ENCODE measurements around the gene PARD3B. TPM values are rescaled to one million over a fixed set of nuclear protein-coding genes. Genes with fewer than 3 reads are reported as not detected.
"Not testable (repeated sequence)": the region's sequence is repeated elsewhere in the genome, so short reads cannot be mapped to it uniquely, and the experiment has no call there.

The PARD3B gene
- total RNA-seq, 1 donor from 2014 or later = 29.7 TPM

DNA sequence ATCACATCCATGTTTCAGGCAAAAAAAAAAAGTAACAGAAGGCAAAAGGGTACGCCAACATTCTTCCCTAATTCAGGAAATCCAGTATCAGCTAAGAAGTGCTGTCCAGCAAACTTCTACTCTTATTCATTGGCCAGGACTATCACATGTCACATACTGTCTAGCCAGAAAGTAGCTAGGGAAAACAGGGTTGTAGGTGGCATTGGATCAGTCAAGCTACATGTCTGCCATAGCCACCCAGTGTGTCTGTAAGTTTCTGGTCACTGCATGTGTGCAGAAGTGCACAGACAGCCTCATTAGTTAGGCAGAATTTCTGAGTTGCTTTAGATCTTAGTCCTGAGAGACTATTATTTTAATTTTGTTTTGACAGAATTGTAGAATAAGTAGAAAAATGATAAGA lies 671.7 kb downstream of the PARD3B start:
- Mint-ChIP-seq H3K9me3 (ENCODE audit: low read depth) (no peaks in the 10 kb centered on the region), H3K4me3 (ENCODE audit: low read depth) (no peak overlapping the region), H3K27me3 (no peaks in the 10 kb centered on the region), H3K36me3 (ENCODE audit: insufficient read depth) (no peaks in the 10 kb centered on the region), H3K4me1 (ENCODE audit: low read depth) (peaks cover 5% of the 10 kb centered on the region), H3K27ac (no peak overlapping the region)
- DNase-seq (ENCODE audit: low spot score, unreplicated experiment) = no peak
- no peak for TF ChIP-seq CTCF (IDR thresholded peaks at IDR 0.05; ENCODE audit: unreplicated experiment)

- no peak for TF ChIP-seq CTCF (IDR thresholded peaks at IDR 0.05; ENCODE audit: unreplicated experiment)
- Mint-ChIP-seq H3K27me3 (no peaks in the 10 kb centered on the region), H3K4me3 (ENCODE audit: low read depth) (no peak overlapping the region), H3K27ac (no peak overlapping the region), H3K4me1 (ENCODE audit: low read depth) (peaks cover 5% of the 10 kb centered on the region), H3K9me3 (ENCODE audit: low read depth) (no peaks in the 10 kb centered on the region), H3K36me3 (ENCODE audit: insufficient read depth) (no peaks in the 10 kb centered on the region)
- no peak for DNase-seq (ENCODE audit: low spot score, unreplicated experiment)
Observed at GRCh38 chr2:205218056-205218455, 672.8 kb downstream of the PARD3B start.

DNA sequence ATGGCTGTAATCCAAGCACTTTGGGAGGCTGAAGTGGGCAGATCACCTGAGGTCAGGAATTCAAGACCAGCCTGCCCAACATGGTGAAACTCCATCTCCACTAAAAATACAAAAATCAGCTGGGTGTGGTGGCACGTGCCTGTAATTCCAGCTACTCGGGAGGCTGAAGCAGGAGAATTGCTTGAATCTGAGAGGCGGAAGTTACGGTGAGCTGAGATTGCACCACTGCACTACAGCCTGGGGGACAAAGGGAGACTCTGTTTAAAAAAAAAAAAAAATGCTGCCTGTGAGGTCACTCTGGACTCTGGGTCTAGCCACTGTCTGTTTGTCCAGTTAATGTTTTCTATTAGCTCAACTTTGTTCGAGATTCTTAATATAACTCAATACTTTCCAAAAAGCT lies 673.5 kb downstream of the PARD3B start:
- H3K4me1 Mint-ChIP-seq (ENCODE audit: low read depth); H3K4me3 Mint-ChIP-seq (ENCODE audit: low read depth); H3K9me3 Mint-ChIP-seq (ENCODE audit: low read depth); H3K27me3 Mint-ChIP-seq; H3K36me3 Mint-ChIP-seq (ENCODE audit: insufficient read depth); DNase-seq (ENCODE audit: low spot score, unreplicated experiment); H3K27ac Mint-ChIP-seq: not testable (repeated sequence)

- Mint-ChIP-seq H3K4me3 (ENCODE audit: low read depth) (no peak overlapping the region), H3K4me1 (ENCODE audit: low read depth) (peaks cover 5% of the 10 kb centered on the region), H3K9me3 (ENCODE audit: low read depth) (no peaks in the 10 kb centered on the region), H3K27me3 (no peaks in the 10 kb centered on the region), H3K27ac (no peak overlapping the region), H3K36me3 (ENCODE audit: insufficient read depth) (peaks cover 2% of the 10 kb centered on the region)
- no peak for TF ChIP-seq CTCF (IDR thresholded peaks at IDR 0.05; ENCODE audit: unreplicated experiment)
- no peak for DNase-seq (ENCODE audit: low spot score, unreplicated experiment)
Observed at GRCh38 chr2:205220559-205220958, 675.3 kb downstream of the PARD3B start.

- no peaks in the 10 kb centered on the region for H3K36me3 Mint-ChIP-seq (ENCODE audit: insufficient read depth)
- no peaks in the 10 kb centered on the region for H3K9me3 Mint-ChIP-seq (ENCODE audit: low read depth)
- TF ChIP-seq CTCF (IDR thresholded peaks at IDR 0.05; ENCODE audit: unreplicated experiment) = no peak
- H3K27ac Mint-ChIP-seq = no peak overlapping the region
- H3K27me3 Mint-ChIP-seq = no peaks in the 10 kb centered on the region
- H3K4me3 Mint-ChIP-seq (ENCODE audit: low read depth) = no peak overlapping the region
- DNase-seq (ENCODE audit: low spot score, unreplicated experiment) = no peak
- H3K4me1 Mint-ChIP-seq (ENCODE audit: low read depth) = no peaks in the 10 kb centered on the region
Observed at GRCh38 chr2:205232086-205232485, 686.8 kb downstream of the PARD3B start.

DNA sequence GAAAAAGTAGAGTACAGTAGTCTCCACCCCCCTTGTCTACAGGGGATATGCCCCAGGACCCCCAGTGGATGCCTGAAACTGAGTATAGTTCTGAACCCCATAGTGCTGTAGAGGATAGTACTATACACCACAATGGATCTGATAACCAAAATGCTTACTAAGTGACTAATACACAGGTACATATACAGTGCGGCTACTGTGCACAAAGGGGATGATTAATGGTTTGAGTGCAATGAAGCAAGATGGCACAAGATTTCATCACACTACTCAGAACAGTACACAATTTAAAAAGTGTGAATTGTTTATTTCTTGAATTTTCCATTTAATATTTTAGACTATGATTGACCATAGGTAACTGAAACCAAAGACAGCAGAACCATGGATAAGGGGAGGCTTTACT lies 690.2 kb downstream of the PARD3B start:
- no peak for TF ChIP-seq CTCF (IDR thresholded peaks at IDR 0.05; ENCODE audit: unreplicated experiment)
- DNase-seq (ENCODE audit: low spot score, unreplicated experiment) = no peak
- no peaks in the 10 kb centered on the region for H3K27me3 Mint-ChIP-seq
- no peaks in the 10 kb centered on the region for H3K9me3 Mint-ChIP-seq (ENCODE audit: low read depth)
- H3K4me1 Mint-ChIP-seq (ENCODE audit: low read depth) = no peaks in the 10 kb centered on the region
- H3K4me3 Mint-ChIP-seq (ENCODE audit: low read depth) = no peak overlapping the region
- H3K27ac Mint-ChIP-seq = no peak overlapping the region
- no peaks in the 10 kb centered on the region for H3K36me3 Mint-ChIP-seq (ENCODE audit: insufficient read depth)

Measured in progenitor cell of endocrine pancreas (in vitro differentiated cells).